ENCODE measurements around the gene NPHP4. TPM values are rescaled to one million over a fixed set of nuclear protein-coding genes. Genes with fewer than 3 reads are reported as not detected.

The NPHP4 gene
- total and polyA plus RNA-seq, 2 donors (not counting 3 experiments of a cell fraction or from before 2014, with no cell fraction given) = 4.4 to 11.7 TPM

- no peak overlapping the region for H2AFZ ChIP-seq (ENCODE audit: low read depth, low read length)
These were observed 155.3 kb downstream of the NPHP4 start for GRCh38 chr1:5836776-5837440.

More at GRCh38 chr1:5836776-5837440, 155.3 kb downstream of the NPHP4 start:
- ChIA-PET CTCF (no interaction called here), POLR2A (no interaction called here)
- Histone ChIP-seq H3K9ac (replicated peaks; ENCODE audit: extremely low read depth, insufficient read depth, low read length) (no peak overlapping the region), H3K4me2 (ENCODE audit: insufficient read depth, low read length) (no peak overlapping the region), H3K36me3 (ENCODE audit: control insufficient read depth in 2 of 2, extremely low read depth in 1 of 2, insufficient read depth in 2 of 2, low read length in 2 of 2) (no peaks in the 10 kb centered on the region), H3K4me1 (ENCODE audit: control insufficient read depth, extremely low read depth, insufficient read depth, low read length) (no peaks in the 10 kb centered on the region), H3K9me1 (replicated peaks; ENCODE audit: control insufficient read depth, extremely low read depth, insufficient read depth, low read length) (no peaks in the 10 kb centered on the region), H3K27me3 (ENCODE audit: control insufficient read depth in 2 of 2, insufficient read depth in 2 of 2, low read length in 2 of 2) (no peaks in the 10 kb centered on the region), H4K20me1 (replicated peaks; ENCODE audit: control insufficient read depth, extremely low read depth, insufficient read depth, low read length) (no peaks in the 10 kb centered on the region), H3K9me3 (replicated peaks; ENCODE audit: control insufficient read depth, insufficient read depth, low read length) (no peaks in the 10 kb centered on the region), H3K27ac (ENCODE audit: insufficient read depth, low read depth, low read length) (no peak overlapping the region), H3K4me3 (replicated peaks in 1 of 3; ENCODE audit: insufficient read depth in 1 of 3, low read depth in 1 of 3, low read length in 3 of 3) (no peak overlapping the region), H3K79me2 (ENCODE audit: control insufficient read depth, insufficient read depth, low read length) (no peaks in the 10 kb centered on the region)
- no peak for DNase-seq (ENCODE audit: low read depth, low spot score)
- no peak for TF ChIP-seq MAX (IDR thresholded peaks at IDR 0.05; ENCODE audit: insufficient read depth, insufficient read length)
- TF ChIP-seq JUN (IDR thresholded peaks at IDR 0.05; ENCODE audit: borderline replicate concordance, insufficient read depth, insufficient read length, low read depth) = no peak
- no peak for TF ChIP-seq MYC (IDR thresholded peaks at IDR 0.05; ENCODE audit: low read depth, low read length)
- no peak for TF ChIP-seq POLR2AphosphoS5 (IDR thresholded peaks at IDR 0.05; ENCODE audit: insufficient read depth, low read depth, low read length)
- no peak for TF ChIP-seq GATA2 (IDR thresholded peaks at IDR 0.05; ENCODE audit: insufficient read depth, insufficient read length, low read depth, low read length)
- TF ChIP-seq EZH2 (IDR thresholded peaks at IDR 0.05; ENCODE audit: borderline replicate concordance, low read depth, low read length, severe bottlenecking) = no peak
- TF ChIP-seq POLR2A (IDR thresholded peaks at IDR 0.05; ENCODE audit: low read depth, low read length) = no peak
- no peak for TF ChIP-seq CTCF (IDR thresholded peaks at IDR 0.05; ENCODE audit: extremely low read depth in 1 of 2, insufficient read depth in 1 of 2, low read depth in 1 of 2, low read length in 2 of 2)
- no peak for TF ChIP-seq FOS (IDR thresholded peaks at IDR 0.05; ENCODE audit: borderline replicate concordance, insufficient read depth, low read length)
- intact Hi-C loops (cut with micrococcal nuclease) = no loop called here
- FAIRE-seq = no peak
- BruUV-seq (replicated peaks) = no TSS peak
- dilution Hi-C loops (cut with MboI; ENCODE audit: extremely low pct_ligation_motif_present, low sequenced_read_pairs) = no loop called here

Measured in endothelial cell of umbilical vein (primary cell).